Measurements from ENCODE around the gene CALML6.

DNA sequence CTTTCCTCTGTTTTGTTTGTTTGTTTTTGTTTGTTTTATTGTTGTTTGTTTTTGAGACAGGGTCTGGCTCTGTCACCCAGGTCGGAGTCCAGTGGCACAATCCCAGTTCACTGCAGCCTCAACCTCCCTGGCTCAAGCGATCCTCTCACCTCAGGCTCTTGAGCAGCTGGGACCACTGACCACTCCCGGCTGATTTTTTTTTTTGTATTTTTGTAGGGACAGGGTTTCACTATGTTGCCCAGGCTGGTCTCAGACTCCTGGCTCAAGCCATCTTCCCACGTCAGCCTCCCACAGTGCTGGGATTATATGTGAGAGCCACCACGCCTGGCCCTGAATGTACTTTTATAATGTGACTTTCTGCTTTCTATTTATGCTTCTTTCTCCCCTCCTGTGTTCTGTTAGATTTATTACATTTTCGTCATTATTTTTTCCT, 5.0 kb upstream of the CALML6 start:
- no peak for TF ChIP-seq POLR2A (IDR thresholded peaks at IDR 0.05)
- TF ChIP-seq, protein P1, sequence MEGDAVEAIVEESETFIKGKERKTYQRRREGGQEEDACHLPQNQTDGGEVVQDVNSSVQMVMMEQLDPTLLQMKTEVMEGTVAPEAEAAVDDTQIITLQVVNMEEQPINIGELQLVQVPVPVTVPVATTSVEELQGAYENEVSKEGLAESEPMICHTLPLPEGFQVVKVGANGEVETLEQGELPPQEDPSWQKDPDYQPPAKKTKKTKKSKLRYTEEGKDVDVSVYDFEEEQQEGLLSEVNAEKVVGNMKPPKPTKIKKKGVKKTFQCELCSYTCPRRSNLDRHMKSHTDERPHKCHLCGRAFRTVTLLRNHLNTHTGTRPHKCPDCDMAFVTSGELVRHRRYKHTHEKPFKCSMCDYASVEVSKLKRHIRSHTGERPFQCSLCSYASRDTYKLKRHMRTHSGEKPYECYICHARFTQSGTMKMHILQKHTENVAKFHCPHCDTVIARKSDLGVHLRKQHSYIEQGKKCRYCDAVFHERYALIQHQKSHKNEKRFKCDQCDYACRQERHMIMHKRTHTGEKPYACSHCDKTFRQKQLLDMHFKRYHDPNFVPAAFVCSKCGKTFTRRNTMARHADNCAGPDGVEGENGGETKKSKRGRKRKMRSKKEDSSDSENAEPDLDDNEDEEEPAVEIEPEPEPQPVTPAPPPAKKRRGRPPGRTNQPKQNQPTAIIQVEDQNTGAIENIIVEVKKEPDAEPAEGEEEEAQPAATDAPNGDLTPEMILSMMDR (IDR thresholded peaks at IDR 0.05): no peak
